A549 (cell line): ENCODE data around the gene CADM1.

Experiments used
- CEBPB ChIP-seq, 2 experiments: fragments of >200 bp in 1 of 2; sonication (Bioruptor Twin) in 1 of 2; formaldehyde crosslinking in 1 of 2; IDR thresholded peaks; 2 replicates each; pipeline ENCODE4 v1.6.1; 2012 to 2016
- EHMT2 ChIP-seq: fragments of 200-600 bp; sonication (generic); IDR thresholded peaks from 2 replicates; pipeline ENCODE4 v1.6.1; 2016; ENCODE audit warnings: antibody characterized with exemption, low read depth, mild to moderate bottlenecking, moderate library complexity
- MAFK ChIP-seq: fragments of 450-650 bp; IDR thresholded peaks from 2 replicates; pipeline ENCODE4 v1.6.1; 2014; ENCODE audit not compliant: partially characterized antibody
- POLR2A ChIP-seq: IDR thresholded peaks from 2 replicates; pipeline ENCODE4 v1.6.1; 2012; ENCODE audit warnings: mild to moderate bottlenecking, low read length
- TF ChIP-seq, protein P1 (sequence below): fragments of >200 bp; sonication (Bioruptor Twin); formaldehyde crosslinking; IDR thresholded peaks from 3 replicates; pipeline ENCODE4 v1.5.1; 2016
- TF ChIP-seq, protein P2 (sequence below): fragments of 200-600 bp; sonication (generic); IDR thresholded peaks from 2 replicates; pipeline ENCODE4 v1.6.1; 2016; ENCODE audit warnings: antibody characterized with exemption, mild to moderate bottlenecking, moderate library complexity

DNA sequence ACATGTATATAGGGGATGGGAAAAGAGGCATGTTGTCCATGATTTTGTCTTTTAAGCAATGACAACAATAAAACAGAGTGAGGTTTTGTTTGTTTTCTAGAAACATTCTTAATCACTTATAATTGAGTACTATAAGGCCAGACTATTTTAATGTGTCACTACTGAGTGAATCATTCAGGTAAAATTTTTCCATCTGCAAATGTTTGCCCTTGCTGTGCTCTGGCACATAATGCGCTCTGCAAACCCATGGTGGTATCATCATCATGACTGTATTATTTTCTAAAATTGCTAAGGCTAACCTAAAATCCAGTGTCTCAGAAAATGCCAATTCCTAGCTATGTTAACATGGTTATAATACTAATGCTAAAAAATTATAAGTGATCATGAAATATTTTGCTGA, 261.2 kb downstream of the CADM1 start:
- TF ChIP-seq EHMT2 (no peak), CEBPB (IDR thresholded peaks at IDR 0.05) (no peak), MAFK (no peak), POLR2A (no peak)
- TF ChIP-seq, protein P1, sequence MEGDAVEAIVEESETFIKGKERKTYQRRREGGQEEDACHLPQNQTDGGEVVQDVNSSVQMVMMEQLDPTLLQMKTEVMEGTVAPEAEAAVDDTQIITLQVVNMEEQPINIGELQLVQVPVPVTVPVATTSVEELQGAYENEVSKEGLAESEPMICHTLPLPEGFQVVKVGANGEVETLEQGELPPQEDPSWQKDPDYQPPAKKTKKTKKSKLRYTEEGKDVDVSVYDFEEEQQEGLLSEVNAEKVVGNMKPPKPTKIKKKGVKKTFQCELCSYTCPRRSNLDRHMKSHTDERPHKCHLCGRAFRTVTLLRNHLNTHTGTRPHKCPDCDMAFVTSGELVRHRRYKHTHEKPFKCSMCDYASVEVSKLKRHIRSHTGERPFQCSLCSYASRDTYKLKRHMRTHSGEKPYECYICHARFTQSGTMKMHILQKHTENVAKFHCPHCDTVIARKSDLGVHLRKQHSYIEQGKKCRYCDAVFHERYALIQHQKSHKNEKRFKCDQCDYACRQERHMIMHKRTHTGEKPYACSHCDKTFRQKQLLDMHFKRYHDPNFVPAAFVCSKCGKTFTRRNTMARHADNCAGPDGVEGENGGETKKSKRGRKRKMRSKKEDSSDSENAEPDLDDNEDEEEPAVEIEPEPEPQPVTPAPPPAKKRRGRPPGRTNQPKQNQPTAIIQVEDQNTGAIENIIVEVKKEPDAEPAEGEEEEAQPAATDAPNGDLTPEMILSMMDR: no peak
- TF ChIP-seq, protein P2, sequence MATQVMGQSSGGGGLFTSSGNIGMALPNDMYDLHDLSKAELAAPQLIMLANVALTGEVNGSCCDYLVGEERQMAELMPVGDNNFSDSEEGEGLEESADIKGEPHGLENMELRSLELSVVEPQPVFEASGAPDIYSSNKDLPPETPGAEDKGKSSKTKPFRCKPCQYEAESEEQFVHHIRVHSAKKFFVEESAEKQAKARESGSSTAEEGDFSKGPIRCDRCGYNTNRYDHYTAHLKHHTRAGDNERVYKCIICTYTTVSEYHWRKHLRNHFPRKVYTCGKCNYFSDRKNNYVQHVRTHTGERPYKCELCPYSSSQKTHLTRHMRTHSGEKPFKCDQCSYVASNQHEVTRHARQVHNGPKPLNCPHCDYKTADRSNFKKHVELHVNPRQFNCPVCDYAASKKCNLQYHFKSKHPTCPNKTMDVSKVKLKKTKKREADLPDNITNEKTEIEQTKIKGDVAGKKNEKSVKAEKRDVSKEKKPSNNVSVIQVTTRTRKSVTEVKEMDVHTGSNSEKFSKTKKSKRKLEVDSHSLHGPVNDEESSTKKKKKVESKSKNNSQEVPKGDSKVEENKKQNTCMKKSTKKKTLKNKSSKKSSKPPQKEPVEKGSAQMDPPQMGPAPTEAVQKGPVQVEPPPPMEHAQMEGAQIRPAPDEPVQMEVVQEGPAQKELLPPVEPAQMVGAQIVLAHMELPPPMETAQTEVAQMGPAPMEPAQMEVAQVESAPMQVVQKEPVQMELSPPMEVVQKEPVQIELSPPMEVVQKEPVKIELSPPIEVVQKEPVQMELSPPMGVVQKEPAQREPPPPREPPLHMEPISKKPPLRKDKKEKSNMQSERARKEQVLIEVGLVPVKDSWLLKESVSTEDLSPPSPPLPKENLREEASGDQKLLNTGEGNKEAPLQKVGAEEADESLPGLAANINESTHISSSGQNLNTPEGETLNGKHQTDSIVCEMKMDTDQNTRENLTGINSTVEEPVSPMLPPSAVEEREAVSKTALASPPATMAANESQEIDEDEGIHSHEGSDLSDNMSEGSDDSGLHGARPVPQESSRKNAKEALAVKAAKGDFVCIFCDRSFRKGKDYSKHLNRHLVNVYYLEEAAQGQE: no peak
